ENCODE data around the gene PALM2AKAP2. TPM values are rescaled to one million over a fixed set of nuclear protein-coding genes. Genes with fewer than 3 reads are reported as not detected.

PALM2AKAP2 gene
- polyA plus RNA-seq, 4 donors = 0.81 to 2.0 TPM; not detected in 2

- Histone ChIP-seq H3K27me3 (ENCODE audit: control insufficient read depth in 3 of 3, insufficient read depth in 3 of 3, low read length in 3 of 3) (peaks cover 0 to 2% (median 0%) of the 10 kb centered on the region in 3 donors), H3K27ac (ENCODE audit: low read depth in 1 of 3, low read length in 2 of 3) (no peak overlapping the region), H3K9me3 (ENCODE audit: control insufficient read depth in 2 of 2, insufficient read depth in 1 of 2, low read depth in 1 of 2, low read length in 1 of 2) (no peaks in the 10 kb centered on the region), H3K36me3 (ENCODE audit: control insufficient read depth in 3 of 3, insufficient read depth in 2 of 3, low read depth in 1 of 3, low read length in 3 of 3) (no peaks in the 10 kb centered on the region), H3K4me3 (ENCODE audit: low read depth in 1 of 3, low read length in 3 of 3) (no peak overlapping the region), H3K4me1 (ENCODE audit: control insufficient read depth in 3 of 3, insufficient read depth in 2 of 3, low read depth in 1 of 3, low read length in 2 of 3) (no peaks in the 10 kb centered on the region)
- DNase-seq (no peak), FAIRE-seq (no peak)
- 41 to 100% (median 91%) methylated on average over 1 of the region's 1 CpG for WGBS, 3 donors
Measured at GRCh38 chr9:109801484-109801883, 21.5 kb downstream of the PALM2AKAP2 start.

- FAIRE-seq = no peak
Measured at GRCh38 chr9:109802491-109802890, 22.5 kb downstream of the PALM2AKAP2 start.

DNA sequence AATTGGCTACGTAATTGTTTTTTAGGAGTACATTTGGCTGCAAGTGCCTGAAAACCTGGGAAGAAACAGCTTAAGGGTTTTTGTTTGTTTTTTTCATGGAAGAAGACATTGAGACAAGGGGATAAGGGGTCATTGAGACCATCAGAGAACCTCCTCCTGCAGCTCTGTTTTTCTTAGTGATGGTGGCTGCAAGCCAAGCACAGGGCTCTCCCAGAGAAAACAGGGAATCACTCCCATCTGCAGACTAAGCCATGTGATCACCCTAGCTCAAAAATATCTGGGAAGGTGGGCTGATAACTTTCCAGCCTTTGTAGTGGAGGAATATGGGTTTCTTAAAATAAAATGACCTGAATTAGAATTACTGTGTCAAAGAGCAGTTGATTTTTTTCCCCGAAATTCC, 25.1 kb downstream of the PALM2AKAP2 start:
- no peaks in the 10 kb centered on the region for H3K36me3 ChIP-seq (ENCODE audit: control insufficient read depth in 3 of 3, insufficient read depth in 2 of 3, low read depth in 1 of 3, low read length in 3 of 3)
- no peaks in the 10 kb centered on the region for H3K4me1 ChIP-seq (ENCODE audit: control insufficient read depth in 3 of 3, insufficient read depth in 2 of 3, low read depth in 1 of 3, low read length in 2 of 3)
- H3K4me3 ChIP-seq (ENCODE audit: low read depth in 1 of 3, low read length in 3 of 3) = no peak overlapping the region
- H3K27me3 ChIP-seq (ENCODE audit: control insufficient read depth in 3 of 3, insufficient read depth in 3 of 3, low read length in 3 of 3) = peaks cover 0 to 2% (median 0%) of the 10 kb centered on the region in 3 donors
- no peak overlapping the region for H3K27ac ChIP-seq (ENCODE audit: low read depth in 1 of 3, low read length in 2 of 3)
- WGBS, 3 donors = 37 to 64% (median 54%) methylated on average over 2 of the region's 2 CpGs
- DNase-seq = no peak
- H3K9me3 ChIP-seq (ENCODE audit: control insufficient read depth in 2 of 2, insufficient read depth in 1 of 2, low read depth in 1 of 2, low read length in 1 of 2) = peaks cover 0 to 2% of the 10 kb centered on the region in 2 donors
- no peak for FAIRE-seq

More at GRCh38 chr9:109802491-109802890, 22.5 kb downstream of the PALM2AKAP2 start:
- 83 to 94% (median 93%) methylated on average over 1 of the region's 1 CpG for WGBS, 3 donors
- no peak for DNase-seq
- no peaks in the 10 kb centered on the region for H3K36me3 ChIP-seq (ENCODE audit: control insufficient read depth in 3 of 3, insufficient read depth in 2 of 3, low read depth in 1 of 3, low read length in 3 of 3)
- H3K9me3 ChIP-seq (ENCODE audit: control insufficient read depth in 2 of 2, insufficient read depth in 1 of 2, low read depth in 1 of 2, low read length in 1 of 2) = no peaks in the 10 kb centered on the region
- H3K4me3 ChIP-seq (ENCODE audit: low read depth in 1 of 3, low read length in 3 of 3) = no peak overlapping the region
- no peaks in the 10 kb centered on the region for H3K4me1 ChIP-seq (ENCODE audit: control insufficient read depth in 3 of 3, insufficient read depth in 2 of 3, low read depth in 1 of 3, low read length in 2 of 3)
- peaks cover 0 to 2% (median 0%) of the 10 kb centered on the region in 3 donors for H3K27me3 ChIP-seq (ENCODE audit: control insufficient read depth in 3 of 3, insufficient read depth in 3 of 3, low read length in 3 of 3)
- H3K27ac ChIP-seq (ENCODE audit: low read depth in 1 of 3, low read length in 2 of 3) = no peak overlapping the region

- no peak overlapping the region for H3K4me3 ChIP-seq (ENCODE audit: low read depth in 1 of 3, low read length in 3 of 3)
- no peak for DNase-seq
- no peaks in the 10 kb centered on the region for H3K4me1 ChIP-seq (ENCODE audit: control insufficient read depth in 3 of 3, insufficient read depth in 2 of 3, low read depth in 1 of 3, low read length in 2 of 3)
- no peak for FAIRE-seq
- peaks cover 0 to 2% (median 0%) of the 10 kb centered on the region in 3 donors for H3K27me3 ChIP-seq (ENCODE audit: control insufficient read depth in 3 of 3, insufficient read depth in 3 of 3, low read length in 3 of 3)
- H3K27ac ChIP-seq (ENCODE audit: low read depth in 1 of 3, low read length in 2 of 3) = no peak overlapping the region
- peaks cover 0 to 2% of the 10 kb centered on the region in 2 donors for H3K9me3 ChIP-seq (ENCODE audit: control insufficient read depth in 2 of 2, insufficient read depth in 1 of 2, low read depth in 1 of 2, low read length in 1 of 2)
- H3K36me3 ChIP-seq (ENCODE audit: control insufficient read depth in 3 of 3, insufficient read depth in 2 of 3, low read depth in 1 of 3, low read length in 3 of 3) = no peaks in the 10 kb centered on the region
- 59 to 85% (median 71%) methylated on average over 2 of the region's 2 CpGs for WGBS, 3 donors
Measured at GRCh38 chr9:109806506-109807115, 26.6 kb downstream of the PALM2AKAP2 start.

DNA sequence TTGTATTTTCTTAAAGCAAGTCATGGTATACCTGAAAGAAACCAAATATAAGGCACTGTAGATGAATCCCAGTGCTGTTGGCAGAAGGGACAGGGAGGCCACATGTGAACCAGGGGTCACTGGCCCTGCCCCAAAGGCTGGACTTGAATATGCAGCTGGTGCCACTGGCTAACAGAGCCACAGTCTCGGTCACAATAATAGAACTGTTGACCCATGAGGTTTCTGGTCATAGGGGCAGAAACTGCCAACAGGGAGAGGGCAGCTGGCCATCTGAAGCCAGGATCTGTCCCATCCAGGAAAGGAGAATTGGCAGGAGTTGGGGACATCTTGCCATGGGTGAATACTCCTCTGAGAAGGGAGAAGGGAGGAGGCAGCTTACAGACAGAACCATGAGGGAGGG, 31.9 kb downstream of the PALM2AKAP2 start:
- 68 to 83% (median 76%) methylated on average over 1 of the region's 1 CpG for WGBS, 3 donors
- Histone ChIP-seq H3K9me3 (ENCODE audit: control insufficient read depth in 2 of 2, insufficient read depth in 1 of 2, low read depth in 1 of 2, low read length in 1 of 2) (peaks cover 0 to 2% of the 10 kb centered on the region in 2 donors), H3K27ac (ENCODE audit: low read depth in 1 of 3, low read length in 2 of 3) (no peak overlapping the region), H3K27me3 (ENCODE audit: control insufficient read depth in 3 of 3, insufficient read depth in 3 of 3, low read length in 3 of 3) (no peaks in the 10 kb centered on the region), H3K36me3 (ENCODE audit: control insufficient read depth in 3 of 3, insufficient read depth in 2 of 3, low read depth in 1 of 3, low read length in 3 of 3) (no peaks in the 10 kb centered on the region), H3K4me1 (ENCODE audit: control insufficient read depth in 3 of 3, insufficient read depth in 2 of 3, low read depth in 1 of 3, low read length in 2 of 3) (no peaks in the 10 kb centered on the region), H3K4me3 (ENCODE audit: low read depth in 1 of 3, low read length in 3 of 3) (no peak overlapping the region)
- DNase-seq = no peak
- FAIRE-seq = no peak

- DNase-seq (no peak), FAIRE-seq (no peak)
- H3K36me3 ChIP-seq (ENCODE audit: control insufficient read depth in 3 of 3, insufficient read depth in 2 of 3, low read depth in 1 of 3, low read length in 3 of 3) = no peaks in the 10 kb centered on the region
- 79 to 87% (median 85%) methylated on average over 4 of the region's 4 CpGs for WGBS, 3 donors
- peaks cover 0 to 3% (median 0%) of the 10 kb centered on the region in 3 donors for H3K4me1 ChIP-seq (ENCODE audit: control insufficient read depth in 3 of 3, insufficient read depth in 2 of 3, low read depth in 1 of 3, low read length in 2 of 3)
- no peak overlapping the region for H3K27ac ChIP-seq (ENCODE audit: low read depth in 1 of 3, low read length in 2 of 3)
- peaks cover 0 to 2% of the 10 kb centered on the region in 2 donors for H3K9me3 ChIP-seq (ENCODE audit: control insufficient read depth in 2 of 2, insufficient read depth in 1 of 2, low read depth in 1 of 2, low read length in 1 of 2)
- no peak overlapping the region for H3K4me3 ChIP-seq (ENCODE audit: low read depth in 1 of 3, low read length in 3 of 3)
- no peaks in the 10 kb centered on the region for H3K27me3 ChIP-seq (ENCODE audit: control insufficient read depth in 3 of 3, insufficient read depth in 3 of 3, low read length in 3 of 3)
Measured at GRCh38 chr9:109812331-109812730, 32.3 kb downstream of the PALM2AKAP2 start.

- no peak overlapping the region for H3K4me3 ChIP-seq (ENCODE audit: low read depth in 1 of 3, low read length in 3 of 3)
- DNase-seq = no peak
- WGBS, 3 donors = 46 to 77% (median 48%) methylated on average over 1 of the region's 1 CpG
- no peak for FAIRE-seq
- H3K27ac ChIP-seq (ENCODE audit: low read depth in 1 of 3, low read length in 2 of 3) = no peak overlapping the region
- H3K4me1 ChIP-seq (ENCODE audit: control insufficient read depth in 3 of 3, insufficient read depth in 2 of 3, low read depth in 1 of 3, low read length in 2 of 3) = peaks cover 0 to 3% (median 2%) of the 10 kb centered on the region in 3 donors
- H3K36me3 ChIP-seq (ENCODE audit: control insufficient read depth in 3 of 3, insufficient read depth in 2 of 3, low read depth in 1 of 3, low read length in 3 of 3) = no peaks in the 10 kb centered on the region
- H3K27me3 ChIP-seq (ENCODE audit: control insufficient read depth in 3 of 3, insufficient read depth in 3 of 3, low read length in 3 of 3) = peaks cover 0 to 2% (median 0%) of the 10 kb centered on the region in 3 donors
- H3K9me3 ChIP-seq (ENCODE audit: control insufficient read depth in 2 of 2, insufficient read depth in 1 of 2, low read depth in 1 of 2, low read length in 1 of 2) = peaks cover 0 to 2% of the 10 kb centered on the region in 2 donors
Measured at GRCh38 chr9:109812818-109813281, 32.9 kb downstream of the PALM2AKAP2 start.

GRCh38 chr9:109813303-109813702, 33.3 kb downstream of the PALM2AKAP2 start:
- Histone ChIP-seq H3K27ac (ENCODE audit: low read depth in 1 of 3, low read length in 2 of 3) (no peak overlapping the region), H3K36me3 (ENCODE audit: control insufficient read depth in 3 of 3, insufficient read depth in 2 of 3, low read depth in 1 of 3, low read length in 3 of 3) (no peaks in the 10 kb centered on the region), H3K4me1 (ENCODE audit: control insufficient read depth in 3 of 3, insufficient read depth in 2 of 3, low read depth in 1 of 3, low read length in 2 of 3) (peaks cover 0 to 3% (median 2%) of the 10 kb centered on the region in 3 donors), H3K4me3 (ENCODE audit: low read depth in 1 of 3, low read length in 3 of 3) (no peak overlapping the region), H3K9me3 (ENCODE audit: control insufficient read depth in 2 of 2, insufficient read depth in 1 of 2, low read depth in 1 of 2, low read length in 1 of 2) (peaks cover 0 to under 1% of the 10 kb centered on the region in 2 donors), H3K27me3 (ENCODE audit: control insufficient read depth in 3 of 3, insufficient read depth in 3 of 3, low read length in 3 of 3) (peaks cover 0 to 2% (median 0%) of the 10 kb centered on the region in 3 donors)
- WGBS, 3 donors = 47 to 79% (median 70%) methylated on average over 4 of the region's 4 CpGs
- no peak for DNase-seq
- no peak for FAIRE-seq
